HUES64 (cell line): ENCODE measurements around the gene HRH1.
"Not testable (repeated sequence)": the region's sequence is repeated elsewhere in the genome, so short reads cannot be mapped to it uniquely, and the experiment has no call there.

Experiments used
- H3K27ac ChIP-seq: 2 replicates; pipeline ENCODE4 v1.7.0; 2013; ENCODE audit warnings: low read depth, low read length, inconsistent platforms
- H3K27me3 ChIP-seq: 2 replicates; pipeline ENCODE4 v1.6.1; 2013; ENCODE audit warnings: mild to moderate bottlenecking, low read length; ENCODE audit not compliant: insufficient read depth
- H3K36me3 ChIP-seq: 2 replicates; pipeline ENCODE4 v1.6.1; 2013; ENCODE audit warnings: mild to moderate bottlenecking, low read length; ENCODE audit not compliant: insufficient read depth
- H3K4me1 ChIP-seq: 2 replicates; pipeline ENCODE4 v1.6.1; 2013; ENCODE audit warnings: mild to moderate bottlenecking, low read length, moderate library complexity; ENCODE audit not compliant: insufficient read depth
- H3K4me3 ChIP-seq: 2 replicates; pipeline ENCODE4 v1.5.1; 2013; ENCODE audit warnings: mild to moderate bottlenecking, low read length, moderate library complexity
- H3K9ac ChIP-seq: 2 replicates; pipeline ENCODE4 v1.6.1; 2013; ENCODE audit warnings: mild to moderate bottlenecking, low read depth, low read length
- H3K9me3 ChIP-seq: 2 replicates; pipeline ENCODE4 v1.6.1; 2013; ENCODE audit warnings: low read depth, low read length; ENCODE audit not compliant: insufficient read depth
- WGBS: fragments of 150-250, 120-280 bp; methylation state at CpG from one replicate; pipeline ENCODE4 v1.1.7; 2013; ENCODE audit warnings: missing lambda C conversion rate; 5-methylcytosine and 5-hydroxymethylcytosine counted together

Gene HRH1

DNA sequence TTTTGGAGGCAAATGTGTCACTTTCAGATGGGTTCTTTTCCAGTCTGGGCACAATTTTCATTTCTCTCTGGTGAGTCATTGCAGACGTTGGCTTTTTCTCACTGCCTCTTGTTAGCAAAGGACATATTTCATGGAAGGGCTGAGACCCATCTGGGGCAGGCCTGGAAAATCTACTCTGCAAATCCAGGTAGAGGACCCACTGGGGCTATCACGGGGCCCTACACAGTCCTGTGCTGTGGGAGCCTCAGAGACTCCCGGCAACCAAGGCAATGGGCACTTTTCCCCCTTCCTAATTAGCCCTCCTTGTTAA, 58.0 kb downstream of the HRH1 start:
- Histone ChIP-seq H3K9me3 (no peaks in the 10 kb centered on the region), H3K27me3 (no peaks in the 10 kb centered on the region), H3K36me3 (no peaks in the 10 kb centered on the region), H3K9ac (no peak overlapping the region), H3K4me3 (no peak overlapping the region), H3K27ac (no peak overlapping the region), H3K4me1 (no peaks in the 10 kb centered on the region)
- 63% methylated on average over 3 of the region's 3 CpGs for WGBS

DNA sequence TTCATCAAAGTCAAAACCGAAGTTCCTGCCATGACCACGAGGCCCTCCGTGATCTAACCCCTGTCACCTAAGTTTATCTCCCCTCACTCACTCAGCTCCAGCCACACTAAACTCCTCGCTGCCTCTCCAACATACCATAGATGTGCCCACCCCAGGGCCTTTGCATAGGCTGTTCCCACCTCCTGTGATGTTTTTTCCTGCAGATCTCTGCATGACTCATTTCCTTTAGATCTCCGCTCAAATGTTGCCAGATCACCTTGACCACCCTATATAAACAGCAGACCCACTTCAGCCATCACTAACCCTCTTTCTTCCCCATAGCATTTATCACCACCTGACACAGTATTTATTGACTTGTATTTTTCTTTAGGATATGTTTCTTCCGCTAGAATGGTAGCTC, 58.5 kb downstream of the HRH1 start:
- H3K36me3 ChIP-seq, result no peaks in the 10 kb centered on the region
- no peaks in the 10 kb centered on the region for H3K4me1 ChIP-seq
- H3K9me3 ChIP-seq, result no peaks in the 10 kb centered on the region
- no peaks in the 10 kb centered on the region for H3K27me3 ChIP-seq
- no peak overlapping the region for H3K27ac ChIP-seq
- no peak overlapping the region for H3K9ac ChIP-seq
- WGBS, result 96% methylated on average over 6 of the region's 6 CpGs
- H3K4me3 ChIP-seq, result no peak overlapping the region

DNA sequence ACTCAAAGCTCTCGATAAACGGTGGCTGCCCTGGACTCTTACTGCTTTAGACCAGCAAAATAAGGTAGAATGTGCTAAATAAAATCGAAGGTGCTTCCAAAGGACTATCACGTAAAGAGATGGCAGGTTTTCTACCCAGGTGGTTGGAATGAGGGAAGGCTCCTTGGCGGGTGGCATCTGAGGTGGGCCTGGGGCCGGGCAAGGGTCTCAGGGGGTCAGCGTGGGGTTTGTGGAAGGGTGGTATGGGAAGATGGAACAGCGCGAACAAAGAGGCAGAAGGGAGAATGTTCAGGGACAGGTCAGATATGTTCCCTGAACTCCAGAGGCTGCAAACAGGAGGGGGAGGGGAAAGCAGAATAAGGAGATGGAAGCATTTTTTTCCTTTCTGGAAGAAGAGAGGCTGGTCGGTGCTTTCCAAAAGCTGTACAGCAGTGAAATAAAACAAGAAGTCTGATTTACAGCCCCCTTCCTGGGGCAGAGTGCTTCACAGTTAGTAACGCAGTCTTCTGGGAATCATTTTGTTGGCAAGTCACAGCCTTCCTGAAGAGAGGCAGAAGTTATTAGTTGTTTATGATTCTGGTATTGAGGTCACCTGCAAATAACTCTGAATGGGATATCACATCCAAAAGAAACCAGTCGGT, 59.6 kb downstream of the HRH1 start:
- no peak overlapping the region for H3K4me3 ChIP-seq
- 94% methylated on average over 12 of the region's 12 CpGs for WGBS
- no peak overlapping the region for H3K27ac ChIP-seq
- no peaks in the 10 kb centered on the region for H3K36me3 ChIP-seq
- H3K4me1 ChIP-seq, result no peaks in the 10 kb centered on the region
- no peaks in the 10 kb centered on the region for H3K27me3 ChIP-seq
- H3K9me3 ChIP-seq, result no peaks in the 10 kb centered on the region
- H3K9ac ChIP-seq, result no peak overlapping the region

DNA sequence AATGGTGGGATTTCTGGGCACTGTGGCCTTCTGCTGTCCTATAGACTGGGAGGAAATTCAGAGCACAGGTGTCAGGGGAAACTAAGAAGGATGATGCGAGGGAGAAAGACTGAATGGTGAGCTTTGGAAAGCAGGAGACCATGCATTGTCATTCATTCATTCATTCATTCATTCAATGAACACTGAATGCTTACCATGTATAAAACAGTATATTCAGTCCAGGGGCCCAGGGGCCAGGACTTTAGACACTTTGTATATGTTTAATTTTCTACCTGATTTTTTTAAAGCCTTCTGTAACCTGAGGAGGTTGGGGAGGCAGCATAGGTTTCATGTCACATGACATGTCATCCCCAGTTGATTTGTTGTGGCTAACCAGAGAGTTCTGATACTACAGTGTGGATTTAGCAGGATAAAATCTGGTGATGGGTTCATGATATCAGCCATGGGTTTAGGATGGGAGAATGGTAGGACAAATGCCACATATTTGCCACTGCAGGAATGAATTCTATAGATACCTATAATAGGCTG, 60.2 kb downstream of the HRH1 start:
- Histone ChIP-seq H3K9ac (no peak overlapping the region), H3K9me3 (no peaks in the 10 kb centered on the region), H3K27ac (no peak overlapping the region), H3K4me3 (no peak overlapping the region), H3K27me3 (no peaks in the 10 kb centered on the region), H3K36me3 (no peaks in the 10 kb centered on the region), H3K4me1 (no peaks in the 10 kb centered on the region)
- 70% methylated on average over 1 of the region's 1 CpG for WGBS

DNA sequence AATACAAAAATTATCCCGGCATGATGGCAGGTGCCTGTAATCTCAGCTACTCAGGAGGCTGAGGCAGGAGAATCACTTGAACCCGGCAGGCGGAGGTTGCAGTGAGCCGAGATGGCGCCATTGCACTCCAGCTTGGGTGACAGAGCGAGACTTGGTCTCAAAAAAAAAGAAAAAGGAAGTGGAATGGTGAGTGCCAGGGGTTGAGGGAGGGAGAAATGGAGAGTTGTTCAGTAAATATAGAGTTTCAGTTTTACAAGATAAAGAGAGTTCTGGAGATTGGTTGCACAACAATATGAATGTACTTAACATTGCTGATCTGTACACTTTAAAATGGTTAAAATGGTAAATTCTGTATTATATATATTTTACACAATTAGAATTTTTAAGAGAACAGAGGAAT, 63.1 kb downstream of the HRH1 start:
- not testable (repeated sequence) for H3K27me3 ChIP-seq, H3K27ac ChIP-seq, H3K4me1 ChIP-seq, H3K9me3 ChIP-seq, H3K4me3 ChIP-seq, H3K36me3 ChIP-seq, H3K9ac ChIP-seq
- 87% methylated on average over 6 of the region's 6 CpGs for WGBS

DNA sequence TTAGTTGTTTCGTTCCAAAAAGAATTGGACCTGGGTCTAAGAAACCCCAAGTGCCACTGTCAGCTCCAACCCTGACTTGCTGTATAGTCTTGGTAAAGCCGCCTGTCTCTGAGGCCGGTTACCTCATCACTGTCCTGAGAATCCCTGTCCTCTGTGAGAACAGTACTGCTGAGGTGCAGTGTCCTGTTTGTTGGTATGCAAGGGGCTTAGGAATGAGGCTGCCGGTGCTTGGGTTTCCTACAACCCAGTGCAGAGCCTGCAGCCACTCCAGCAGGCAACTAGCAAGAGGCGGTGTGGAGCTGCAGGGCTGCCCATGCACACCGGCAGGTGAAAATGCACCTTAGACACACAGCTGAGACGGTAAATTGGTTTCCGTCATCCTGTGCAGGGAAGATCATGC, 65.9 kb downstream of the HRH1 start:
- Histone ChIP-seq H3K27ac (no peak overlapping the region), H3K9ac (no peak overlapping the region), H3K36me3 (no peaks in the 10 kb centered on the region), H3K27me3 (no peaks in the 10 kb centered on the region), H3K9me3 (no peaks in the 10 kb centered on the region), H3K4me1 (no peaks in the 10 kb centered on the region), H3K4me3 (no peak overlapping the region)
- 83% methylated on average over 8 of the region's 8 CpGs for WGBS

DNA sequence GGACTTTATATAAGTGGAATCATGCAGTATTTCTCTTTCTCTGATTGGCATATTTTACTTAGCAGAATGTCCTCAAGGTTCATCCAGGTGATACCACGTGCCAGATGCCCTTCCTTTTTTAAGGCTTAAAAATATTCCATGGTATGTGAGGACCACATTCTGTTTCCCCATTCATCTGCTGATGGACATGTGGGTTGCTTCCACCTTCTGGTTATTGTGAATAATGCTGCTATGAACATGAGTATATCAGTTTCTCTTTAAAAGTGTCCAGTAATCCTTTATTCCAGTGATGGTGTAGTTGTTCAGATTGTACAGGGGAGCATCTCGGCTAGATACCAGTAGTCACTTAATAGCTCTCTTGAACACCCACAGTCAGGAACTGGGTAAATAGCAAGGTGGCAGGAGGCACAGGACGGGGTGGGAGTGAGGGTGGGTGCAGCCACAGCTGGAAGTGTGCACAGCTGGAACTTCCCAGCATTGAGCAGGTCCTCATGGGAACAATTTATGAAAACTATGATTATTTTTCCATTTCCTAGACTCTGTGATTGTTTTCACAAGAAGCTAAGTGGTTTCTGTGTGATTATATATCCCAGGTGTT, 67.6 kb downstream of the HRH1 start:
- 88% methylated on average over 3 of the region's 3 CpGs for WGBS
- Histone ChIP-seq H3K27ac (no peak overlapping the region), H3K9ac (no peak overlapping the region), H3K4me3 (no peak overlapping the region), H3K36me3 (no peaks in the 10 kb centered on the region), H3K9me3 (no peaks in the 10 kb centered on the region), H3K27me3 (no peaks in the 10 kb centered on the region), H3K4me1 (no peaks in the 10 kb centered on the region)

DNA sequence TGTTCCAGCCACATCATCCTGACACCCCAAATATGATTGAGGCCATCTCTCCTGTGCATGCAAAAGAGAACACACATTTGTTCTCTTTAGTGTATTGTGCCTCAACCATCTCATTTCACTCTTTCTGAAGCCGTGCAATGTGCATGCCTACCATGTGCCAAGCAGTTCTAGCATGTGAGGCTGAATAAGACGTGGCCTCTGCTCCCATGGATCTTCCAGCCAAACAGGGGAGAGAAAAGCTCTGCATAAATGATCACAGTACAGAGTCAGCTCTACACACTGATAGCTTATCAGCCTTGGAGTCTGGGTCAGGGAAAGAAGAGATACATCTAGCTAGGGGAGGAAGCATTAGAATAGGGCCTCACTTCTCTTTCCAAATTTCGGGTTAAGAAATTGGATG, 69.7 kb downstream of the HRH1 start:
- Histone ChIP-seq H3K36me3 (no peaks in the 10 kb centered on the region), H3K9me3 (no peaks in the 10 kb centered on the region), H3K27ac (no peak overlapping the region), H3K4me3 (no peak overlapping the region), H3K27me3 (no peaks in the 10 kb centered on the region), H3K4me1 (no peaks in the 10 kb centered on the region), H3K9ac (no peak overlapping the region)
- 96% methylated on average over 3 of the region's 3 CpGs for WGBS

DNA sequence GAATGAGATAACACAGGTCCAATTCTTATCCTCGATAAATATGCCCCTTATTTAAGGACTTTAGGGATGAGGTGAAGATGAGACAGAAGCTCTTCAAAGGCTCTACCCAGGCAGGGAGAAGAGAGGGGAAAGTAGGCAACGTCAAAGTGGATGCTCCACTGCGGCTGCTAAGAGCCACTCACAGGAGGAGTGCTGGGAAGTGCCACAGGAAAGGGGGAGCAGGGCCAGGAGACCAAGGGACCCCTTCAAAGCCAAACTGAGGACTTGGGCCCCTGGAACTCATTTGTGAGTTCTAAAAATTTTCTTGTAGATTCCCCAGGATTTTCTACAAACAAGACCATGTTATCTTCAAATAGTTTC, 70.6 kb downstream of the HRH1 start:
- 96% methylated on average over 3 of the region's 3 CpGs for WGBS
- no peaks in the 10 kb centered on the region for H3K4me1 ChIP-seq
- no peaks in the 10 kb centered on the region for H3K9me3 ChIP-seq
- H3K9ac ChIP-seq, result no peak overlapping the region
- H3K36me3 ChIP-seq, result no peaks in the 10 kb centered on the region
- no peak overlapping the region for H3K27ac ChIP-seq
- H3K4me3 ChIP-seq, result no peak overlapping the region
- H3K27me3 ChIP-seq, result no peaks in the 10 kb centered on the region

DNA sequence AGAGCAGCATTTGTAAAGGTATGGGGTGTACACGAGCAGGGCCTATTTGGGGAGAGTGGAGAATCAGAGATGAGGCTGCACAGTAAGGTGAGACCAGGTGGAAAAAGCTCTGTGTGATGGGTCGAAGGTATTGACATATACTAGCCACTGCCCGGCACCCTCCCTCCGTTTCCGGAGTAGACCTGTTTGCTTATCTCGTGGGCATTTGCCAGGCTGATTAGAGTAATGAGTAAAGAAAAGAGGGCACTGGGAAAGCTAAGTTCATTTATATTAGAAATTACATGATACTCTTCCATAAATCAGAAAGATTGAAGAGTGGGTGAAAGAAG, 71.7 kb downstream of the HRH1 start:
- no peaks in the 10 kb centered on the region for H3K27me3 ChIP-seq

DNA sequence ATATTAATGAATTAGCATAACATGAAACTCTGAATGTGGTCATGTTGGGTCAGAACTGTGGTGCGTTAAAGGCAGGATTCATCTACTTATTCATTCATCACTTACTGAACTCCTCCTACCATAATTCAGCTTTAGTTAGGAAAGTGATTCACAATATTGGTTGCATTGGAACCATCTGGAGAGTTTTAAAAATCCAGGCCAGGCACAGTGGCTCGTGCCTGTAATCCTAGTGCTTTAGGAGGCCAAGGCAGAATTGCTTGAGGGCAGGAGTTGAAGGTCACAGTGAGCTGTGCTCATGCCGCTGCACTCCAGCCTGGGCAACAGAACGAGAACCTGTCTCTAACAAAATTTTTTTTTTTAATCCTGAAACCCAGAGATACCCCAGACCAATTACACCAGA, 73.7 kb downstream of the HRH1 start:
- H3K4me3 ChIP-seq, result no peak overlapping the region
- WGBS, result 92% methylated on average over 3 of the region's 4 CpGs
- H3K36me3 ChIP-seq, result no peaks in the 10 kb centered on the region

More for the DNA sequence above, 71.7 kb downstream of the HRH1 start:
- no peak overlapping the region for H3K27ac ChIP-seq
- no peak overlapping the region for H3K9ac ChIP-seq
- H3K9me3 ChIP-seq, result no peaks in the 10 kb centered on the region
- H3K4me3 ChIP-seq, result no peak overlapping the region
- no peaks in the 10 kb centered on the region for H3K4me1 ChIP-seq
- H3K36me3 ChIP-seq, result no peaks in the 10 kb centered on the region
- 96% methylated on average over 6 of the region's 6 CpGs for WGBS

DNA sequence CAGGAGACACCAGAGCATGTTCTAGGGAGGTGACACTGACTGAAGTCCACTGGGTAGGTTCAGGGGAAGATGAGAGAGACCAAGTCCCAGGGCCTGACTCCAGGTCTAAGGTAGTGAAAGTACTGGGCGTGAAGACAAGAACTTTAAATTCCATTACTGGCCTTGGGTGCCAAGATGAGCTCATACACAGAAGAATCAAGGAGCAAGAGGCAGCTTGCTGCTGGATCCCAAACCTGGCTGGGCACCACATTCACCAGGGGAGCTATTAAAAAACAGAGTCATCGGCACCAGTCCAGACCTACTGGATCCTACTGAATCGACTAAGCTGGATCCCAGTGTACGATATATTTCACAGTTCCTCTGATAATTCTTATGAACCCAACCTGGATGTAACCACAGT, 75.8 kb downstream of the HRH1 start:
- WGBS, result 95% methylated on average over 4 of the region's 4 CpGs
- Histone ChIP-seq H3K27me3 (no peaks in the 10 kb centered on the region), H3K4me1 (no peaks in the 10 kb centered on the region), H3K9ac (no peak overlapping the region), H3K36me3 (no peaks in the 10 kb centered on the region), H3K4me3 (no peak overlapping the region), H3K27ac (no peak overlapping the region), H3K9me3 (no peaks in the 10 kb centered on the region)

More for the DNA sequence above, 73.7 kb downstream of the HRH1 start:
- no peaks in the 10 kb centered on the region for H3K9me3 ChIP-seq
- no peaks in the 10 kb centered on the region for H3K4me1 ChIP-seq
- no peaks in the 10 kb centered on the region for H3K27me3 ChIP-seq
- no peak overlapping the region for H3K9ac ChIP-seq
- H3K27ac ChIP-seq, result no peak overlapping the region
